HEK293 (cell line): ENCODE results near the gene BTC.

Source experiments
- CTCF ChIA-PET: fragments of 350-600 bp; formaldehyde crosslinking; extraction: SDS; loops from one replicate; lab custom pipeline; 2021; ENCODE audit warnings: antibody characterized with exemption; lab: Yijun Ruan, JAX
- POLR2A ChIA-PET: fragments of 300-600 bp; formaldehyde crosslinking; extraction: SDS; loops from one replicate; lab custom pipeline; 2020; ENCODE audit warnings: antibody characterized with exemption, inconsistent platforms; lab: Yijun Ruan, JAX
- H3K27ac ChIP-seq: fragments of 200-500 bp; sonication (Bioruptor generic); 2 replicates; pipeline ENCODE4 v1.5.1; 2014; ENCODE audit warnings: low read depth, low read length, control low read depth, inconsistent platforms; ENCODE audit errors: extremely low read depth
- H3K36me3 ChIP-seq, 2 experiments: fragments of 200-500 bp in 1 of 2; sonication (Bioruptor generic) in 1 of 2; 1 replicate in 1 of 2; 2 replicates in 1 of 2; pipeline ENCODE4 v1.5.1; 2014 to 2017; ENCODE audit warnings: inconsistent platforms in 2 of 2, low read length in 2 of 2; ENCODE audit not compliant: control insufficient read depth in 2 of 2, insufficient read depth in 1 of 2
- H3K4me1 ChIP-seq: fragments of 200-500 bp; sonication (Bioruptor generic); 2 replicates; pipeline ENCODE4 v1.5.1; 2014; ENCODE audit warnings: mild to moderate bottlenecking, low read length, inconsistent platforms; ENCODE audit not compliant: control insufficient read depth, insufficient read depth
- H3K4me3 ChIP-seq: 2 replicates; pipeline ENCODE4 v1.5.1; 2011; ENCODE audit warnings: low read depth, mild to moderate bottlenecking, control low read depth, low read length, moderate library complexity
- H3K9me3 ChIP-seq: fragments of 200-500 bp; sonication (Bioruptor generic); 2 replicates; pipeline ENCODE4 v1.5.1; 2014; ENCODE audit warnings: low read depth, low read length, inconsistent platforms; ENCODE audit not compliant: control insufficient read depth, insufficient read depth
- FEZF1 ChIP-seq: fragments of 450-650 bp; formaldehyde crosslinking; IDR thresholded peaks from 2 replicates; pipeline ENCODE4 v1.5.1; 2016; ENCODE audit warnings: missing biosample characterization, missing genetic modification characterization
- WT1 ChIP-seq: fragments of 450-650 bp; formaldehyde crosslinking; IDR thresholded peaks from 2 replicates; pipeline ENCODE4 v1.5.1; 2016; ENCODE audit warnings: missing biosample characterization, missing genetic modification characterization
- ZBTB21 ChIP-seq: fragments of 450-650 bp; formaldehyde crosslinking; IDR thresholded peaks from 2 replicates; pipeline ENCODE4 v1.5.1; 2017; ENCODE audit warnings: missing biosample characterization, missing genetic modification characterization
- ZNF112 ChIP-seq: fragments of 450-650 bp; formaldehyde crosslinking; IDR thresholded peaks from 2 replicates; pipeline ENCODE4 v1.5.0; 2017; ENCODE audit warnings: missing biosample characterization, missing genetic modification characterization
- ZNF114 ChIP-seq: fragments of 450-650 bp; formaldehyde crosslinking; IDR thresholded peaks from 2 replicates; pipeline ENCODE4 v1.5.0; 2017; ENCODE audit warnings: missing biosample characterization, missing genetic modification characterization
- ZNF174 ChIP-seq: fragments of 450-650 bp; formaldehyde crosslinking; IDR thresholded peaks from 2 replicates; pipeline ENCODE4 v1.5.0; 2017; ENCODE audit warnings: missing biosample characterization, mild to moderate bottlenecking, missing genetic modification characterization
- ZNF19 ChIP-seq: fragments of 450-650 bp; formaldehyde crosslinking; IDR thresholded peaks from 2 replicates; pipeline ENCODE4; 2016; ENCODE audit warnings: missing biosample characterization, missing genetic modification characterization, low read depth
- ZNF223 ChIP-seq: fragments of 450-650 bp; formaldehyde crosslinking; IDR thresholded peaks from 2 replicates; pipeline ENCODE4 v1.5.1; 2016; ENCODE audit warnings: missing biosample characterization, missing genetic modification characterization
- ZNF274 ChIP-seq, 2 experiments: fragments of 200-500 bp in 1 of 2; fragments of 450-650 bp in 1 of 2; sonication (Bioruptor generic) in 1 of 2; formaldehyde crosslinking in 1 of 2; IDR thresholded peaks; 2 replicates each; pipeline versions ENCODE4 v1.5.1 to v1.6.1; 2014 to 2016; ENCODE audit warnings: borderline replicate concordance in 1 of 2, inconsistent platforms in 1 of 2, low read length in 1 of 2, missing biosample characterization in 1 of 2, missing genetic modification characterization in 1 of 2
- ZNF292 ChIP-seq: fragments of 450-650 bp; formaldehyde crosslinking; IDR thresholded peaks from 2 replicates; pipeline ENCODE4 v1.5.1; 2016; ENCODE audit warnings: low read depth, missing biosample characterization, missing genetic modification characterization, borderline replicate concordance
- ZNF350 ChIP-seq: fragments of 450-650 bp; formaldehyde crosslinking; IDR thresholded peaks from 2 replicates; pipeline ENCODE4 v1.5.0; 2017; ENCODE audit warnings: missing biosample characterization, mild to moderate bottlenecking, missing genetic modification characterization
- ZNF488 ChIP-seq: fragments of 450-650 bp; formaldehyde crosslinking; IDR thresholded peaks from 2 replicates; pipeline ENCODE4 v1.5.1; 2016; ENCODE audit warnings: missing biosample characterization, missing genetic modification characterization
- ZNF558 ChIP-seq: fragments of 450-650 bp; formaldehyde crosslinking; IDR thresholded peaks from 2 replicates; pipeline ENCODE4 v1.5.1; 2016; ENCODE audit warnings: missing biosample characterization, missing genetic modification characterization
- ZNF585B ChIP-seq: fragments of 450-650 bp; formaldehyde crosslinking; IDR thresholded peaks from 2 replicates; pipeline ENCODE4 v1.5.1; 2016; ENCODE audit warnings: missing biosample characterization, missing genetic modification characterization
- ZNF626 ChIP-seq: fragments of 450-650 bp; sonication (Bioruptor Pico); formaldehyde crosslinking; IDR thresholded peaks from 2 replicates; pipeline ENCODE4 v1.5.1; 2018; ENCODE audit warnings: missing biosample characterization, missing genetic modification characterization, inconsistent platforms
- ZNF629 ChIP-seq: fragments of 450-650 bp; formaldehyde crosslinking; IDR thresholded peaks from 2 replicates; pipeline ENCODE4 v1.5.1; 2017; ENCODE audit warnings: missing biosample characterization, missing genetic modification characterization
- ZNF645 ChIP-seq: fragments of 450-650 bp; formaldehyde crosslinking; IDR thresholded peaks from 2 replicates; pipeline ENCODE4; 2016; ENCODE audit warnings: missing biosample characterization, missing genetic modification characterization
- ZNF701 ChIP-seq: fragments of 450-650 bp; formaldehyde crosslinking; IDR thresholded peaks from 2 replicates; pipeline ENCODE4 v1.5.1; 2016; ENCODE audit warnings: missing biosample characterization, missing genetic modification characterization
- ZNF768 ChIP-seq: fragments of 450-650 bp; formaldehyde crosslinking; IDR thresholded peaks from 2 replicates; pipeline ENCODE4 v1.5.1; 2018; ENCODE audit warnings: missing biosample characterization, mild to moderate bottlenecking, missing genetic modification characterization
- TF ChIP-seq, protein P1 (sequence below): fragments of 450-650 bp; formaldehyde crosslinking; IDR thresholded peaks from 2 replicates; pipeline ENCODE4 v1.5.1; 2017; ENCODE audit warnings: missing biosample characterization, mild to moderate bottlenecking, missing genetic modification characterization, moderate library complexity
- TF ChIP-seq, protein P2 (sequence below): fragments of 450-650 bp; formaldehyde crosslinking; IDR thresholded peaks from 2 replicates; pipeline ENCODE4 v1.5.1; 2016; ENCODE audit warnings: missing biosample characterization, missing genetic modification characterization, borderline replicate concordance
- TF ChIP-seq, protein P3 (sequence below): fragments of 450-650 bp; formaldehyde crosslinking; IDR thresholded peaks from 2 replicates; pipeline ENCODE4 v1.5.1; 2016; ENCODE audit warnings: missing biosample characterization, missing genetic modification characterization

BTC gene

GRCh38 chr4:74752798-74753197 is 41.5 kb downstream of the BTC start:
- ChIA-PET CTCF (no interaction called here), POLR2A (no interaction called here)
- Histone ChIP-seq H3K4me1 (no peaks in the 10 kb centered on the region), H3K9me3 (no peaks in the 10 kb centered on the region), H3K36me3 (no peaks in the 10 kb centered on the region), H3K4me3 (no peak overlapping the region), H3K27ac (no peak overlapping the region)
- no peak for TF ChIP-seq ZNF645 (tag by site-specific recombination)
- no peak for TF ChIP-seq ZNF350 (tag by site-specific recombination)
- TF ChIP-seq, protein P1, sequence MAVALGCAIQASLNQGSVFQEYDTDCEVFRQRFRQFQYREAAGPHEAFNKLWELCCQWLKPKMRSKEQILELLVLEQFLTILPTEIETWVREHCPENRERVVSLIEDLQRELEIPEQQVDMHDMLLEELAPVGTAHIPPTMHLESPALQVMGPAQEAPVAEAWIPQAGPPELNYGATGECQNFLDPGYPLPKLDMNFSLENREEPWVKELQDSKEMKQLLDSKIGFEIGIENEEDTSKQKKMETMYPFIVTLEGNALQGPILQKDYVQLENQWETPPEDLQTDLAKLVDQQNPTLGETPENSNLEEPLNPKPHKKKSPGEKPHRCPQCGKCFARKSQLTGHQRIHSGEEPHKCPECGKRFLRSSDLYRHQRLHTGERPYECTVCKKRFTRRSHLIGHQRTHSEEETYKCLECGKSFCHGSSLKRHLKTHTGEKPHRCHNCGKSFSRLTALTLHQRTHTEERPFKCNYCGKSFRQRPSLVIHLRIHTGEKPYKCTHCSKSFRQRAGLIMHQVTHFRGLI (tag by site-specific recombination): no peak
- TF ChIP-seq WT1 (tag by site-specific recombination): no peak

DNA sequence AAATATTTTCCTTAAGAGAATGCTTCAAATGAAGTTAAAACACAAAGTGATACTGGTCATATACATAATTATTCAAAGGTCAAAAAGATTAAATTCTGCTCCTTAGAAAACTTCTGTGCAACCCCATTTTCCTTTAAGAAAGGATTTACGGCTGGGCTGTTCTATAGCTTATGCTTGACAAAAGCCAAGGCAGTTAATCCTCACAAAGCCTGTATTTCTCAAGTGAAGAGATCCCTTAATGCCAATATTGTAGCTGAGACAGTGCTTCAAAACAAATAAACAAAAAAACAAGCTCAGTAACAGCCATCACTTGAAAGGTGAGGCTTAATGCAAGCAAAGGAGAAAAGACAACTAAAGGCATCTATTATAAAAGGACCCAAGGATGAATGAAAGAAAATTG is 42.5 kb downstream of the BTC start:
- POLR2A ChIA-PET: no interaction called here
- Histone ChIP-seq H3K4me1 (no peaks in the 10 kb centered on the region), H3K4me3 (no peak overlapping the region), H3K27ac (no peak overlapping the region), H3K9me3 (no peaks in the 10 kb centered on the region), H3K36me3 (no peaks in the 10 kb centered on the region)
- CTCF ChIA-PET: no interaction called here
- TF ChIP-seq ZNF174 (no peak), ZNF274 (IDR thresholded peaks at IDR 0.05; ENCODE audit: low read length) (no peak), ZNF274 (tag by site-specific recombination; IDR thresholded peaks at IDR 0.05; ENCODE audit: borderline replicate concordance) (no peak), FEZF1 (tag by site-specific recombination) (no peak), ZNF585B (no peak), ZNF19 (no peak), ZNF768 (tag by site-specific recombination) (no peak), ZNF488 (no peak), ZNF558 (tag by site-specific recombination) (no peak), ZNF223 (tag by site-specific recombination) (no peak)

DNA sequence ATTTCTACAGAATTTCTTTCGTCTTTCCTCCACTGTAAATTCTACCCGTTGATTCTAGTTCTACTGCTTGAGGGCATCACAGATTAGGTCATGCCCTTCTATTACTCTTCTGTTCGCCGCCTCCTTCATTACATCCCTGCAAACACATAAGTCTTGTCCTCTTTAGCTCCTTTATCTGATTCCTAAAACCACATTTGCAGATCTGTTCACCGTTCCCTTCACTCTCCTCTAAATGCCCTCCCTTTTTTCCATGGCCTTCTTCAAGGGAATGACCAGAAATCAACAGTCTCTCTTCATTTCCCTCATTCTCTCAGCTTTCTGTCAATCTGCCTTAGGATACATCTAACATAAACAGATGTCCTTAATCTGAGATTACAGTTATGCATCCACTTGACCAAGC is 43.1 kb downstream of the BTC start:
- no peaks in the 10 kb centered on the region for H3K9me3 ChIP-seq
- POLR2A ChIA-PET: no interaction called here
- CTCF ChIA-PET: no interaction called here
- H3K4me1 ChIP-seq: no peaks in the 10 kb centered on the region
- H3K27ac ChIP-seq: no peak overlapping the region
- no peak overlapping the region for H3K4me3 ChIP-seq
- no peaks in the 10 kb centered on the region for H3K36me3 ChIP-seq
- TF ChIP-seq, protein P2, sequence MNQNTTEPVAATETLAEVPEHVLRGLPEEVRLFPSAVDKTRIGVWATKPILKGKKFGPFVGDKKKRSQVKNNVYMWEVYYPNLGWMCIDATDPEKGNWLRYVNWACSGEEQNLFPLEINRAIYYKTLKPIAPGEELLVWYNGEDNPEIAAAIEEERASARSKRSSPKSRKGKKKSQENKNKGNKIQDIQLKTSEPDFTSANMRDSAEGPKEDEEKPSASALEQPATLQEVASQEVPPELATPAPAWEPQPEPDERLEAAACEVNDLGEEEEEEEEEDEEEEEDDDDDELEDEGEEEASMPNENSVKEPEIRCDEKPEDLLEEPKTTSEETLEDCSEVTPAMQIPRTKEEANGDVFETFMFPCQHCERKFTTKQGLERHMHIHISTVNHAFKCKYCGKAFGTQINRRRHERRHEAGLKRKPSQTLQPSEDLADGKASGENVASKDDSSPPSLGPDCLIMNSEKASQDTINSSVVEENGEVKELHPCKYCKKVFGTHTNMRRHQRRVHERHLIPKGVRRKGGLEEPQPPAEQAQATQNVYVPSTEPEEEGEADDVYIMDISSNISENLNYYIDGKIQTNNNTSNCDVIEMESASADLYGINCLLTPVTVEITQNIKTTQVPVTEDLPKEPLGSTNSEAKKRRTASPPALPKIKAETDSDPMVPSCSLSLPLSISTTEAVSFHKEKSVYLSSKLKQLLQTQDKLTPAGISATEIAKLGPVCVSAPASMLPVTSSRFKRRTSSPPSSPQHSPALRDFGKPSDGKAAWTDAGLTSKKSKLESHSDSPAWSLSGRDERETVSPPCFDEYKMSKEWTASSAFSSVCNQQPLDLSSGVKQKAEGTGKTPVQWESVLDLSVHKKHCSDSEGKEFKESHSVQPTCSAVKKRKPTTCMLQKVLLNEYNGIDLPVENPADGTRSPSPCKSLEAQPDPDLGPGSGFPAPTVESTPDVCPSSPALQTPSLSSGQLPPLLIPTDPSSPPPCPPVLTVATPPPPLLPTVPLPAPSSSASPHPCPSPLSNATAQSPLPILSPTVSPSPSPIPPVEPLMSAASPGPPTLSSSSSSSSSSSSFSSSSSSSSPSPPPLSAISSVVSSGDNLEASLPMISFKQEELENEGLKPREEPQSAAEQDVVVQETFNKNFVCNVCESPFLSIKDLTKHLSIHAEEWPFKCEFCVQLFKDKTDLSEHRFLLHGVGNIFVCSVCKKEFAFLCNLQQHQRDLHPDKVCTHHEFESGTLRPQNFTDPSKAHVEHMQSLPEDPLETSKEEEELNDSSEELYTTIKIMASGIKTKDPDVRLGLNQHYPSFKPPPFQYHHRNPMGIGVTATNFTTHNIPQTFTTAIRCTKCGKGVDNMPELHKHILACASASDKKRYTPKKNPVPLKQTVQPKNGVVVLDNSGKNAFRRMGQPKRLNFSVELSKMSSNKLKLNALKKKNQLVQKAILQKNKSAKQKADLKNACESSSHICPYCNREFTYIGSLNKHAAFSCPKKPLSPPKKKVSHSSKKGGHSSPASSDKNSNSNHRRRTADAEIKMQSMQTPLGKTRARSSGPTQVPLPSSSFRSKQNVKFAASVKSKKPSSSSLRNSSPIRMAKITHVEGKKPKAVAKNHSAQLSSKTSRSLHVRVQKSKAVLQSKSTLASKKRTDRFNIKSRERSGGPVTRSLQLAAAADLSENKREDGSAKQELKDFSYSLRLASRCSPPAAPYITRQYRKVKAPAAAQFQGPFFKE: no peak
- TF ChIP-seq ZNF292 (tag by site-specific recombination): no peak
- no peak for TF ChIP-seq ZNF626 (tag by site-specific recombination)
- TF ChIP-seq ZBTB21: no peak
- TF ChIP-seq ZNF112 (tag by site-specific recombination): no peak
- TF ChIP-seq, protein P3, sequence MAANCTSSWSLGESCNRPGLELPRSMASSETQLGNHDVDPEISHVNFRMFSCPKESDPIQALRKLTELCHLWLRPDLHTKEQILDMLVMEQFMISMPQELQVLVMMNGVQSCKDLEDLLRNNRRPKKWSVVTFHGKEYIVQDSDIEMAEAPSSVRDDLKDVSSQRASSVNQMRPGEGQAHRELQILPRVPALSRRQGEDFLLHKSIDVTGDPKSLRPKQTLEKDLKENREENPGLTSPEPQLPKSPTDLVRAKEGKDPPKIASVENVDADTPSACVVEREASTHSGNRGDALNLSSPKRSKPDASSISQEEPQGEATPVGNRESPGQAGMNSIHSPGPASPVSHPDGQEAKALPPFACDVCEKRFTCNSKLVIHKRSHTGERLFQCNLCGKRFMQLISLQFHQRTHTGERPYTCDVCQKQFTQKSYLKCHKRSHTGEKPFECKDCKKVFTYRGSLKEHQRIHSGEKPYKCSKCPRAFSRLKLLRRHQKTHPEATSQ (tag by site-specific recombination): no peak
- no peak for TF ChIP-seq ZNF114
- no peak for TF ChIP-seq ZNF19
- no peak for TF ChIP-seq ZNF629 (tag by site-specific recombination)
- no peak for TF ChIP-seq ZNF701 (tag by site-specific recombination)
